C4-2B (cell line): Measurements from ENCODE around the gene KLHL36.

Source experiments
- ZFX ChIP-seq: fragments of 450-650 bp; IDR thresholded peaks from 2 replicates; pipeline ENCODE4 v1.6.1; 2017
- TF ChIP-seq, protein P1 (sequence below): fragments of 450-650 bp; conservative IDR thresholded peaks from 2 replicates; pipeline ENCODE4 v1.5.1; 2017; ENCODE audit warnings: mild to moderate bottlenecking

DNA sequence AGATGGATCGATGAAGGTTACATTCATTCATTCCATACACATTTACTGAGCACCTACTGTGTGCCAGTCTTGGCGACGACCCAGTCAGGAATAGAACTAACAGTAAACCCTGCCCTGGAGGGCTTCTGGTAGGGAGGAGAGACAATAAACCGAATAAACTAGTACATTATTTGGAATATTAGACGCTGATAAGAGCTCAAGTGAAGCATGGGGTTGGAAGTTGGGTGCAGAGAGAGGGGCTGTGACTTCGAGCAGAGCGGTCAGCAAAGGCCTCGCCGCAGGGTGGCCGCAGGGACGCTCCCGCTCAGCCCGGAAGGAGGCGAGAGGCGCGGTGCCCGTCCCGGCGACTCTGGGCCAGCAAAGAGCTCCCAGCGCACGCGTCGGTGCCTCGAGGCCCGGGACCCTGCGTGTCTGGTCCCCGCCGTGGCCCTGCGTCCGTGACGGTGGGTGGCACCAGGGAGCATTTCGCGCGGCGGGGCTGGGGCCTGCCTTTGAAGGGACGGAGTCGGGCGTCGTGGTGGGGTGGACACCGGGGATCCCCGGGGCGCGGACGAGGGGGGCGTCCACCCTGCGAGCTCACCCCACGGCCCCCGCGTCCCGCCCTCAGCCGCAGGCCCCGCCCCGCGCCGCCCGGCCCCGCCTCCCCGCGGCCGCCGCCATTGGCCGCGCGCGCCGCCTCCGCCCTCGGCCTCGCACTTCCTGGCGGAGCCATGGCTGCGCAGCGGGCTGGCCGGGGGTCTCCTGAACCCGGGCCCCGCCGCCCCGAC is at the start of gene KLHL36:
- TF ChIP-seq, protein P1, sequence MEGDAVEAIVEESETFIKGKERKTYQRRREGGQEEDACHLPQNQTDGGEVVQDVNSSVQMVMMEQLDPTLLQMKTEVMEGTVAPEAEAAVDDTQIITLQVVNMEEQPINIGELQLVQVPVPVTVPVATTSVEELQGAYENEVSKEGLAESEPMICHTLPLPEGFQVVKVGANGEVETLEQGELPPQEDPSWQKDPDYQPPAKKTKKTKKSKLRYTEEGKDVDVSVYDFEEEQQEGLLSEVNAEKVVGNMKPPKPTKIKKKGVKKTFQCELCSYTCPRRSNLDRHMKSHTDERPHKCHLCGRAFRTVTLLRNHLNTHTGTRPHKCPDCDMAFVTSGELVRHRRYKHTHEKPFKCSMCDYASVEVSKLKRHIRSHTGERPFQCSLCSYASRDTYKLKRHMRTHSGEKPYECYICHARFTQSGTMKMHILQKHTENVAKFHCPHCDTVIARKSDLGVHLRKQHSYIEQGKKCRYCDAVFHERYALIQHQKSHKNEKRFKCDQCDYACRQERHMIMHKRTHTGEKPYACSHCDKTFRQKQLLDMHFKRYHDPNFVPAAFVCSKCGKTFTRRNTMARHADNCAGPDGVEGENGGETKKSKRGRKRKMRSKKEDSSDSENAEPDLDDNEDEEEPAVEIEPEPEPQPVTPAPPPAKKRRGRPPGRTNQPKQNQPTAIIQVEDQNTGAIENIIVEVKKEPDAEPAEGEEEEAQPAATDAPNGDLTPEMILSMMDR, result no peak; the same call in 1 of the 2 replicates
- no peak; the same call in 1 of the 2 replicates for TF ChIP-seq ZFX
